Prostate gland (tissue), 2 donors: ENCODE measurements around the gene SLC6A6. TPM values are rescaled to one million over a fixed set of nuclear protein-coding genes. Genes with fewer than 3 reads are reported as not detected.

Experiments used
- DNase-seq: peaks from one replicate; pipeline ENCODE4 v3.0.0-alpha.2; 2019; ENCODE audit warnings: low spot score
- H3K27ac ChIP-seq, 2 donors: fragments of 200-600 bp; sonication (generic); 2 replicates each; pipeline ENCODE4 v1.5.1; 2017 to 2019
- H3K27me3 ChIP-seq: fragments of 200-600 bp; sonication (generic); replicated peaks from 2 replicates; pipeline ENCODE4 v1.5.1; 2019; ENCODE audit not compliant: insufficient read depth
- H3K36me3 ChIP-seq, 2 donors: fragments of 200-600 bp; sonication (generic); 1 replicate in 1 of 2; 2 replicates in 1 of 2; pipeline versions ENCODE4 v1.5.1 to v1.8.1; 2017 to 2019
- H3K4me1 ChIP-seq: fragments of 200-600 bp; sonication (generic); replicated peaks from 2 replicates; pipeline ENCODE4 v1.5.1; 2019
- H3K4me3 ChIP-seq, 2 donors: fragments of 200-600 bp; sonication (generic); 2 replicates each; pipeline ENCODE4 v1.5.1; 2017 to 2019
- H3K9me3 ChIP-seq: fragments of 200-600 bp; sonication (generic); 2 replicates; pipeline ENCODE4 v1.5.1; 2017
- CTCF ChIP-seq, 4 experiments: fragments of 200-600 bp in 2 of 4; fragments of 450-650 bp in 2 of 4; sonication (generic) in 2 of 4; IDR thresholded peaks; 1 replicate in 3 of 4; 2 replicates in 1 of 4; pipeline ENCODE4 v1.5.1; 2016 to 2019; ENCODE audit warnings: antibody characterized with exemption in 4 of 4, mild to moderate bottlenecking in 2 of 4, moderate library complexity in 2 of 4
- POLR2A ChIP-seq: fragments of 450-650 bp; IDR thresholded peaks from one replicate; pipeline ENCODE4 v1.6.1; 2016; ENCODE audit warnings: antibody characterized with exemption, mild to moderate bottlenecking
- POLR2AphosphoS5 ChIP-seq: sonication (generic); formaldehyde crosslinking; IDR thresholded peaks from one replicate; pipeline ENCODE4 v1.6.1; 2017; ENCODE audit warnings: antibody characterized with exemption
- WGBS: methylation state at CpG from one replicate; pipeline ENCODE4 v1.1.5; 2018; 5-methylcytosine and 5-hydroxymethylcytosine counted together
- intact Hi-C: fragments of 100-400 bp; cut with DNase I; formaldehyde crosslinking; loops from one replicate; pipeline ENCODE4 v1.14.2; 2022
- total RNA-seq, 2 donors: library from RNA; depleted of rRNA; stranded (reverse); fragments of >200 nt; gene quantifications; one replicate each; pipeline ENCODE4 v1.1.0, GENCODE V29; 2016

Gene SLC6A6
- total RNA-seq, 2 donors from 2014 or later: 6.9 to 24.5 TPM

DNA sequence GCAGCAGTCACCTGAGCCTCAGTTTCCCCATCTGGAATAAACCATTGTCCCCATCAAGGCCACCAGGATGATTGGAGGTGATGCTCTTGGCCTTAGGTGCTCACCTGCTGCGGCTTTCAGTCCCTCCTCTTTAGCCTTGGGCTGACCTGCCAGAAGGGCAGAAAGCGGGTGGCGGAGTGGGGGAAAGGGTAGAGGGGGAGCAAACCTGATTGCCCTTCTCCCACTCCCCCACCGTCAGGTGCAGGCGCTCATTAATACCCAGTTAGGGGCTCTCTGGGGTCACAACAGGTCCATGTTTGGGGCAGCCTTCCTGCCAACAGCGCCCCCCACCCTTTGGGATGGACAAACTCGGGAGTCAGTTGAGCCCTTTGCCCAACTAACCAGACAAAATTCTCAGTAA is 87.2 kb downstream of the SLC6A6 start:
- no peaks in the 10 kb centered on the region for H3K36me3 ChIP-seq
- H3K27ac ChIP-seq: no peak overlapping the region
- no peak for TF ChIP-seq POLR2AphosphoS5
- TF ChIP-seq POLR2A: no peak
- TF ChIP-seq CTCF (IDR thresholded peaks at IDR 0.05): no peak
- H3K4me3 ChIP-seq: no peak overlapping the region
- DNase-seq: no peak
- intact Hi-C loops: no loop called here
- no peaks in the 10 kb centered on the region for H3K9me3 ChIP-seq
- WGBS: 95% methylated on average over 7 of the region's 7 CpGs
- H3K27me3 ChIP-seq: no peaks in the 10 kb centered on the region
- H3K4me1 ChIP-seq: no peaks in the 10 kb centered on the region

GRCh38 chr3:14490255-14490654 is 87.8 kb downstream of the SLC6A6 start:
- Histone ChIP-seq H3K4me3 (no peak overlapping the region), H3K27ac (no peak overlapping the region), H3K36me3 (no peaks in the 10 kb centered on the region), H3K4me1 (no peaks in the 10 kb centered on the region), H3K9me3 (no peaks in the 10 kb centered on the region), H3K27me3 (no peaks in the 10 kb centered on the region)
- TF ChIP-seq POLR2A (no peak), POLR2AphosphoS5 (no peak), CTCF (IDR thresholded peaks at IDR 0.05) (no peak)
- intact Hi-C loops: no loop called here
- WGBS: 80% methylated on average over 4 of the region's 4 CpGs
- DNase-seq: no peak

GRCh38 chr3:14490831-14491230 is 88.4 kb downstream of the SLC6A6 start:
- 94% methylated on average over 2 of the region's 2 CpGs for WGBS
- Histone ChIP-seq H3K36me3 (no peaks in the 10 kb centered on the region), H3K9me3 (no peaks in the 10 kb centered on the region), H3K4me3 (no peak overlapping the region), H3K27me3 (no peaks in the 10 kb centered on the region), H3K4me1 (no peaks in the 10 kb centered on the region), H3K27ac (no peak overlapping the region)
- TF ChIP-seq CTCF (IDR thresholded peaks at IDR 0.05): no peak
- TF ChIP-seq POLR2AphosphoS5: no peak
- TF ChIP-seq POLR2A: no peak
- intact Hi-C loops: no loop called here
- no peak for DNase-seq

DNA sequence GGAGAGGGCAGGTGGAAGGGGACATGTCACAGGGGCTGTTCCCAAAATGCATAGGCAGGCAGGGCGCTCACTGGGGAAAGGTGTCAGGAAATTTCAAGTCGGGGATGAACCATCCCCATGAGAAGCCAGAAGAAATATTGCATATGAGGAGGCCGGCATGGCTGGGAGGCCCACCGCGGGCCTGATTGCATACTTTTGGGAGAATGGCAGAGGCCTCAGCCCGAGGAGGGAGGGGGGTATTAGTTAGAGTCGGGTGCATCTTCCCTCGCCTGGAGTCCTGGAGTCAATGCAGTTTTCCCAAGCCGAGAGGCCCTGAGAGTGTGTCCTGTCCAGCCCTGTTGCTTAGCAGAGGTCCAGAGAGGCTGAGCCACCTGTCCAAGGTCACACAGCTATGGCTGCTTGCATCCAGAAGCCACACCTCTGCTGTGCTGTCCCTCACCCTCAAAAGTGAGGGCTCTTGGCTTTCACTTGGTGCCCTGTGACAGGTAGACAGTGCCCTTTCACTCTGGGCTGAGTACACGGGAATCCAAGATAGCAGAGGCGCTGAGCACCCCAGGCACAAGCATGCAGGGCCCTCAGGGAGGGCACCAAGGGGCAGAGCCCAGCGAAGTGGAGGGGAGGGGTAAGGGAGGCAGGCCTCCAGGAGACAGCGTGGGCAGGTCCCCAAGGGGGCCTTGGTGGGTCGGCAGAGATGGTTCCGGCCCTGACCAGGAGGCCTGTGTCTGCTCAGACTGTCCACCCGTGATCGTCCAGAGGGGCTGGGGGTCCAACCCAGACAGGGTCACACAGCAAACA is 89.2 kb downstream of the SLC6A6 start:
- 82% methylated on average over 16 of the region's 17 CpGs for WGBS
- Histone ChIP-seq H3K27ac (no peak overlapping the region), H3K4me1 (no peaks in the 10 kb centered on the region), H3K4me3 (no peak overlapping the region), H3K27me3 (no peaks in the 10 kb centered on the region), H3K36me3 (no peaks in the 10 kb centered on the region), H3K9me3 (no peaks in the 10 kb centered on the region)
- intact Hi-C loops: no loop called here
- TF ChIP-seq CTCF (IDR thresholded peaks at IDR 0.05): no peak
- no peak for TF ChIP-seq POLR2AphosphoS5
- no peak for TF ChIP-seq POLR2A
- DNase-seq: no peak
